ENCODE measurements around the gene MED9.

The MED9 gene

GRCh38 chr17:17506893-17507464, 30.2 kb downstream of the MED9 start:
- WGBS (ENCODE audit: extremely low coverage, insufficient coverage, insufficient read length), result no CpG with 5 or more reads among the region's 17 CpGs
- DNase-seq, result no peak
- no peak overlapping the region for H3K27ac ChIP-seq (ENCODE audit: low read depth, low read length)

GRCh38 chr17:17507465-17508011, 30.7 kb downstream of the MED9 start:
- Histone ChIP-seq H3K18ac (ENCODE audit: low read length) (no peak overlapping the region), H4K12ac (ENCODE audit: low read depth, low read length) (no peak overlapping the region), H3K36me3 (ENCODE audit: control insufficient read depth in 1 of 2, insufficient read depth in 2 of 2, low read length in 2 of 2) (no peaks in the 10 kb centered on the region), H3K79me1 (ENCODE audit: low read length) (no peaks in the 10 kb centered on the region), H2BK120ac (ENCODE audit: insufficient read depth, low read length, poor library complexity) (no peak overlapping the region), H4K91ac (ENCODE audit: low read depth, low read length) (no peak overlapping the region), H3K4me2 (ENCODE audit: low read length) (no peak overlapping the region), H4K8ac (ENCODE audit: low read depth, low read length) (no peak overlapping the region), H3K4me1 (ENCODE audit: control insufficient read depth in 1 of 2, insufficient read depth in 2 of 2, low read length in 2 of 2) (no peaks in the 10 kb centered on the region), H3K4me3 (ENCODE audit: low read depth, low read length) (no peak overlapping the region), H3K9me3 (ENCODE audit: insufficient read depth, low read depth, low read length) (peaks cover 2% of the 10 kb centered on the region), H2BK5ac (ENCODE audit: low read depth, low read length, poor library complexity) (no peak overlapping the region), H3K79me2 (ENCODE audit: control insufficient read depth, insufficient read depth, low read length, poor library complexity) (no peaks in the 10 kb centered on the region), H2AFZ (ENCODE audit: insufficient read depth, low read length, poor library complexity) (no peak overlapping the region), H3K23ac (ENCODE audit: low read length) (no peak overlapping the region), H3K14ac (ENCODE audit: low read length) (no peak overlapping the region), H3K9ac (ENCODE audit: low read length) (no peak overlapping the region), H3K4ac (ENCODE audit: low read depth, low read length) (no peak overlapping the region), H3K27ac (ENCODE audit: low read depth, low read length) (no peak overlapping the region), H3K27me3 (ENCODE audit: insufficient read depth, low read length) (no peaks in the 10 kb centered on the region), H2BK12ac (ENCODE audit: low read length) (no peak overlapping the region), H2AK5ac (ENCODE audit: low read length) (no peak overlapping the region)
- no peak for DNase-seq
- no CpG with 5 or more reads among the region's 16 CpGs for WGBS (ENCODE audit: extremely low coverage, insufficient coverage, insufficient read length)

More at GRCh38 chr17:17506893-17507464, 30.2 kb downstream of the MED9 start:
- Histone ChIP-seq H3K4me2 (ENCODE audit: low read length) (no peak overlapping the region), H3K18ac (ENCODE audit: low read length) (no peak overlapping the region), H2BK120ac (ENCODE audit: insufficient read depth, low read length, poor library complexity) (no peak overlapping the region), H3K4me3 (ENCODE audit: low read depth, low read length) (no peak overlapping the region), H3K27me3 (ENCODE audit: insufficient read depth, low read length) (no peaks in the 10 kb centered on the region), H3K4ac (ENCODE audit: low read depth, low read length) (no peak overlapping the region), H4K91ac (ENCODE audit: low read depth, low read length) (no peak overlapping the region), H3K9ac (ENCODE audit: low read length) (no peak overlapping the region), H3K9me3 (ENCODE audit: insufficient read depth, low read depth, low read length) (peaks cover 2% of the 10 kb centered on the region), H3K23ac (ENCODE audit: low read length) (no peak overlapping the region), H3K14ac (ENCODE audit: low read length) (no peak overlapping the region), H3K36me3 (ENCODE audit: control insufficient read depth in 1 of 2, insufficient read depth in 2 of 2, low read length in 2 of 2) (no peaks in the 10 kb centered on the region), H2BK5ac (ENCODE audit: low read depth, low read length, poor library complexity) (no peak overlapping the region), H4K8ac (ENCODE audit: low read depth, low read length) (no peak overlapping the region), H2AFZ (ENCODE audit: insufficient read depth, low read length, poor library complexity) (no peak overlapping the region), H2BK12ac (ENCODE audit: low read length) (no peak overlapping the region), H3K79me1 (ENCODE audit: low read length) (no peaks in the 10 kb centered on the region), H3K79me2 (ENCODE audit: control insufficient read depth, insufficient read depth, low read length, poor library complexity) (no peaks in the 10 kb centered on the region), H4K12ac (ENCODE audit: low read depth, low read length) (no peak overlapping the region), H3K4me1 (ENCODE audit: control insufficient read depth in 1 of 2, insufficient read depth in 2 of 2, low read length in 2 of 2) (no peaks in the 10 kb centered on the region), H2AK5ac (ENCODE audit: low read length) (no peak overlapping the region)

DNA sequence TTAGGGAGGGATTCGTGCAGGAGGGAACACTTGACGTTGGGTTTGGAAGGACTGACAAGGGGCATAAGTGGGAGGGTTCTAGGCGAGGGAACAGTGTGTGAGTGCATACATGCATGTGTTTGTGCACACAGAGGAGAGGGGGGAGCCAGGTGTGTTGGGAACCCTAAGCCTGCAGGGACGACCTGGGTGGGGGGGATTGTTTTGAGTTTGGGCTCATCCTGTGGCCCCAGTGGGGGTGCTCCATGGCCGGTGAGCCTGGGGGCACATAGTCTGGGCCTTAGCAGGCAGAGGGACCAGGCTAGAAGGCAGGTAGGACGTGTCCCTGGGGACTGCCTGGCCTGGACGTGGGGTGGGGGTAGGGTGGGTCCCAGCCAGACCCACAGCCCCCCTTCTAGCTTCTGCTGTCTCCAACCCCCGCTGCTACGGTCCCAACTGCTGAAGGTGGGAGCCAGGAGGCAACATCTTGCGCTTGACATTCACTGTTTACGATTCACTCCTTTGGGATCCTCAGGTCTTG, 31.3 kb downstream of the MED9 start:
- Histone ChIP-seq H3K9me3 (ENCODE audit: insufficient read depth, low read depth, low read length) (peaks cover 4% of the 10 kb centered on the region), H3K9ac (ENCODE audit: low read length) (no peak overlapping the region)
- no CpG with 5 or more reads among the region's 11 CpGs for WGBS (ENCODE audit: extremely low coverage, insufficient coverage, insufficient read length)

GRCh38 chr17:17508646-17509591, 32.1 kb downstream of the MED9 start:
- Histone ChIP-seq H3K4ac (ENCODE audit: low read depth, low read length) (no peak overlapping the region), H2AK5ac (ENCODE audit: low read length) (no peak overlapping the region), H3K4me1 (ENCODE audit: control insufficient read depth in 1 of 2, insufficient read depth in 2 of 2, low read length in 2 of 2) (no peaks in the 10 kb centered on the region), H3K18ac (ENCODE audit: low read length) (no peak overlapping the region), H3K23ac (ENCODE audit: low read length) (no peak overlapping the region), H4K8ac (ENCODE audit: low read depth, low read length) (no peak overlapping the region), H3K4me2 (ENCODE audit: low read length) (no peak overlapping the region), H3K9me3 (ENCODE audit: insufficient read depth, low read depth, low read length) (peaks cover 4% of the 10 kb centered on the region), H4K12ac (ENCODE audit: low read depth, low read length) (no peak overlapping the region), H3K79me1 (ENCODE audit: low read length) (no peaks in the 10 kb centered on the region), H3K14ac (ENCODE audit: low read length) (no peak overlapping the region), H2BK5ac (ENCODE audit: low read depth, low read length, poor library complexity) (no peak overlapping the region), H3K27ac (ENCODE audit: low read depth, low read length) (no peak overlapping the region), H2AFZ (ENCODE audit: insufficient read depth, low read length, poor library complexity) (no peak overlapping the region), H4K91ac (ENCODE audit: low read depth, low read length) (no peak overlapping the region), H3K27me3 (ENCODE audit: insufficient read depth, low read length) (no peaks in the 10 kb centered on the region), H3K36me3 (ENCODE audit: control insufficient read depth in 1 of 2, insufficient read depth in 2 of 2, low read length in 2 of 2) (no peaks in the 10 kb centered on the region), H3K4me3 (ENCODE audit: low read depth, low read length) (no peak overlapping the region), H2BK12ac (ENCODE audit: low read length) (no peak overlapping the region), H3K9ac (ENCODE audit: low read length) (no peak overlapping the region), H2BK120ac (ENCODE audit: insufficient read depth, low read length, poor library complexity) (no peak overlapping the region), H3K79me2 (ENCODE audit: control insufficient read depth, insufficient read depth, low read length, poor library complexity) (no peaks in the 10 kb centered on the region)
- WGBS (ENCODE audit: extremely low coverage, insufficient coverage, insufficient read length), result no CpG with 5 or more reads among the region's 33 CpGs
- DNase-seq, result no peak

More for the DNA sequence above, 31.3 kb downstream of the MED9 start:
- DNase-seq, result no peak
- no peak overlapping the region for H2BK120ac ChIP-seq (ENCODE audit: insufficient read depth, low read length, poor library complexity)
- H3K4me3 ChIP-seq (ENCODE audit: low read depth, low read length), result no peak overlapping the region
- no peak overlapping the region for H3K4ac ChIP-seq (ENCODE audit: low read depth, low read length)
- H2AFZ ChIP-seq (ENCODE audit: insufficient read depth, low read length, poor library complexity), result no peak overlapping the region
- H4K91ac ChIP-seq (ENCODE audit: low read depth, low read length), result no peak overlapping the region
- no peaks in the 10 kb centered on the region for H3K36me3 ChIP-seq (ENCODE audit: control insufficient read depth in 1 of 2, insufficient read depth in 2 of 2, low read length in 2 of 2)
- no peaks in the 10 kb centered on the region for H3K27me3 ChIP-seq (ENCODE audit: insufficient read depth, low read length)
- H3K4me2 ChIP-seq (ENCODE audit: low read length), result no peak overlapping the region
- no peak overlapping the region for H4K8ac ChIP-seq (ENCODE audit: low read depth, low read length)
- H3K23ac ChIP-seq (ENCODE audit: low read length), result no peak overlapping the region
- H3K79me2 ChIP-seq (ENCODE audit: control insufficient read depth, insufficient read depth, low read length, poor library complexity), result no peaks in the 10 kb centered on the region
- no peak overlapping the region for H3K14ac ChIP-seq (ENCODE audit: low read length)
- H2BK12ac ChIP-seq (ENCODE audit: low read length), result no peak overlapping the region
- no peaks in the 10 kb centered on the region for H3K79me1 ChIP-seq (ENCODE audit: low read length)
- no peak overlapping the region for H3K18ac ChIP-seq (ENCODE audit: low read length)
- H2BK5ac ChIP-seq (ENCODE audit: low read depth, low read length, poor library complexity), result no peak overlapping the region
- no peaks in the 10 kb centered on the region for H3K4me1 ChIP-seq (ENCODE audit: control insufficient read depth in 1 of 2, insufficient read depth in 2 of 2, low read length in 2 of 2)
- H4K12ac ChIP-seq (ENCODE audit: low read depth, low read length), result no peak overlapping the region
- H2AK5ac ChIP-seq (ENCODE audit: low read length), result no peak overlapping the region
- no peak overlapping the region for H3K27ac ChIP-seq (ENCODE audit: low read depth, low read length)

Data from trophoblast cell (in vitro differentiated cells and primary cell).